Measurements from ENCODE around the gene OTX2.

- TF ChIP-seq POLR2AphosphoS5 (IDR thresholded peaks at IDR 0.05; ENCODE audit: low read depth, low read length), result no peak
- TF ChIP-seq CTCF (IDR thresholded peaks at IDR 0.05), result no peak
- no peak for TF ChIP-seq REST (IDR thresholded peaks at IDR 0.05; ENCODE audit: insufficient read depth in 1 of 2, low read depth in 2 of 2, low read length in 1 of 2)
Observed at GRCh38 chr14:56829151-56829550, 18.9 kb upstream of the OTX2 start.

Data from Panc1 (cell line).